Measurements from ENCODE around the gene OR5AN1.

OR5AN1 gene

DNA sequence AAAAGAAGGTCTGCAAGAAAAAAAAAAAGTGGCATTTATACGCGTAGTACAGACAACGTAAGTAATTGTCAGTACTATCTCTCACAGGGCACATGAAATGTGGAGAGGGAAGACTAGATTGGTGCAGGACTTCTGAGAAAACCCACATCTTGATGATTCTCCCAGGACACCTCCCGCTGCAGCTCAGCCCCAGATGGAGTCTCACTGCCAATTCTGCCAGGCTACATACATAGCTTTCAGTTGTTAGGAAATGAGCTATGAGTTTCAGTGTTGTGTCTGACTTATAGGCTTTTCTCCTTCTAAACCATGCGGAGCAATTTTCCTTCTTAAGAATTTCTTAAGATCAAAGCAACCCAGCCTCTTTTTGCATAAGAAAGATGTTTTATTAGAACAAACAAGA is 57.9 kb downstream of the OR5AN1 start:
- no peak overlapping the region for H3K27ac ChIP-seq
- in situ Hi-C loops (cut with HindIII; ENCODE audit: low pct_ligation_motif_present, low sequenced_read_pairs) = no loop called here
- DNase-seq = no peak
- TF ChIP-seq, protein P1, sequence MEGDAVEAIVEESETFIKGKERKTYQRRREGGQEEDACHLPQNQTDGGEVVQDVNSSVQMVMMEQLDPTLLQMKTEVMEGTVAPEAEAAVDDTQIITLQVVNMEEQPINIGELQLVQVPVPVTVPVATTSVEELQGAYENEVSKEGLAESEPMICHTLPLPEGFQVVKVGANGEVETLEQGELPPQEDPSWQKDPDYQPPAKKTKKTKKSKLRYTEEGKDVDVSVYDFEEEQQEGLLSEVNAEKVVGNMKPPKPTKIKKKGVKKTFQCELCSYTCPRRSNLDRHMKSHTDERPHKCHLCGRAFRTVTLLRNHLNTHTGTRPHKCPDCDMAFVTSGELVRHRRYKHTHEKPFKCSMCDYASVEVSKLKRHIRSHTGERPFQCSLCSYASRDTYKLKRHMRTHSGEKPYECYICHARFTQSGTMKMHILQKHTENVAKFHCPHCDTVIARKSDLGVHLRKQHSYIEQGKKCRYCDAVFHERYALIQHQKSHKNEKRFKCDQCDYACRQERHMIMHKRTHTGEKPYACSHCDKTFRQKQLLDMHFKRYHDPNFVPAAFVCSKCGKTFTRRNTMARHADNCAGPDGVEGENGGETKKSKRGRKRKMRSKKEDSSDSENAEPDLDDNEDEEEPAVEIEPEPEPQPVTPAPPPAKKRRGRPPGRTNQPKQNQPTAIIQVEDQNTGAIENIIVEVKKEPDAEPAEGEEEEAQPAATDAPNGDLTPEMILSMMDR (IDR thresholded peaks at IDR 0.05; ENCODE audit: low read depth, low read length, missing control alignments) = no peak
- H3K4me3 ChIP-seq (ENCODE audit: low read depth, low read length) = no peak overlapping the region
- H3K27me3 ChIP-seq (replicated peaks) = no peaks in the 10 kb centered on the region
- no peaks in the 10 kb centered on the region for H3K36me3 ChIP-seq (replicated peaks)

DNA sequence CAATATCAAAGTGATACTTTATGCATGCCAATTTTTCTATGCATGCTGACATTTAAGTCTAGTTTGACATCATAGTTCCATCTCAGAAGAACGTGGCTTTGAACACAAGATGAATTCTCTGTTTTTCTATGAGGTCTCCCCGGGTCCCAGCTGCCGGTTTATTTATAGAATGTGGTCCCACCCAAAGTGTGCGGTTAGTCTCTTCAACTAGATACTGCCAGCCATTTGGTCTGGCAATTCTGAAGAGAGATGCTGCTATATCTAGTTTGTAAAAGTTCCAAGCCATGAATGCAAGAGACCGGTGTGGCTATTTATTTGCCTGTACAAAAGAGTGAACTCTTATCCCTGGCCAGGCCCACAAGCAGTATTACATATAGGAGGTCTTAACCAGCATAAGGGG is 58.3 kb downstream of the OR5AN1 start:
- Histone ChIP-seq H3K36me3 (replicated peaks) (no peaks in the 10 kb centered on the region), H3K4me3 (ENCODE audit: low read depth, low read length) (no peak overlapping the region)
- no peak for DNase-seq

DNA sequence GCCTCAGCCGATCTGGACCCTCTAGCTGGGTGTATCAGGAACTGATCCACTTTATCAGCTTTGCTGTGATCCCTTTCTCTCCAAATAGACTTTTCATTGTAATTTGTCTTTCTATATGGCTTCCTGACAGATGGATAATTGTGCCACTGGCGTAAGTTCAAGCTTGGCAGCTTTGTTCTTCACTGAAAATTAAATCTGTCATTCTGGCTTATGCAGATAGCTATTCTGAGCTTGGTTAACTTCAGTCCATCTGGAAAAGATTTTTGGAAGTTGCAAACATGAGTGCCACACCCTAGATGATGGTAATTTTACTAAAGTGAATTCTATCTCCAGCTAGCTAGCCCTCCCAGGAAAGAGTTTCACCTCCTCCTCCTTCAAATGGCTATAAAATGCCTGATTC is 59.5 kb downstream of the OR5AN1 start:
- TF ChIP-seq, protein P1 (IDR thresholded peaks at IDR 0.05; ENCODE audit: low read depth, low read length, missing control alignments) = no peak
- in situ Hi-C loops (cut with HindIII; ENCODE audit: low pct_ligation_motif_present, low sequenced_read_pairs) = no loop called here
- H3K36me3 ChIP-seq (replicated peaks) = no peaks in the 10 kb centered on the region
- no peak overlapping the region for H3K4me3 ChIP-seq (ENCODE audit: low read depth, low read length)
- no peaks in the 10 kb centered on the region for H3K27me3 ChIP-seq (replicated peaks)
- no peak overlapping the region for H3K27ac ChIP-seq
- no peak for DNase-seq

More for the DNA sequence above, 58.3 kb downstream of the OR5AN1 start:
- in situ Hi-C loops (cut with HindIII; ENCODE audit: low pct_ligation_motif_present, low sequenced_read_pairs) = no loop called here
- Histone ChIP-seq H3K27me3 (replicated peaks) (no peaks in the 10 kb centered on the region), H3K27ac (no peak overlapping the region)
- TF ChIP-seq, protein P1 (IDR thresholded peaks at IDR 0.05; ENCODE audit: low read depth, low read length, missing control alignments) = no peak
